HG03175 (cell line): Measurements from ENCODE around the gene TFDP3.

Experiments used
- ATAC-seq: cut with Tn5 transposase; IDR thresholded peaks from one replicate; pipeline ENCODE4 v1.9.1; 2021; ENCODE audit warnings: mild to moderate bottlenecking, moderate library complexity; ENCODE audit not compliant: unreplicated experiment

TFDP3 gene, protein sequence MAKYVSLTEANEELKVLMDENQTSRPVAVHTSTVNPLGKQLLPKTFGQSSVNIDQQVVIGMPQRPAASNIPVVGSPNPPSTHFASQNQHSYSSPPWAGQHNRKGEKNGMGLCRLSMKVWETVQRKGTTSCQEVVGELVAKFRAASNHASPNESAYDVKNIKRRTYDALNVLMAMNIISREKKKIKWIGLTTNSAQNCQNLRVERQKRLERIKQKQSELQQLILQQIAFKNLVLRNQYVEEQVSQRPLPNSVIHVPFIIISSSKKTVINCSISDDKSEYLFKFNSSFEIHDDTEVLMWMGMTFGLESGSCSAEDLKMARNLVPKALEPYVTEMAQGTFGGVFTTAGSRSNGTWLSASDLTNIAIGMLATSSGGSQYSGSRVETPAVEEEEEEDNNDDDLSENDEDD

DNA sequence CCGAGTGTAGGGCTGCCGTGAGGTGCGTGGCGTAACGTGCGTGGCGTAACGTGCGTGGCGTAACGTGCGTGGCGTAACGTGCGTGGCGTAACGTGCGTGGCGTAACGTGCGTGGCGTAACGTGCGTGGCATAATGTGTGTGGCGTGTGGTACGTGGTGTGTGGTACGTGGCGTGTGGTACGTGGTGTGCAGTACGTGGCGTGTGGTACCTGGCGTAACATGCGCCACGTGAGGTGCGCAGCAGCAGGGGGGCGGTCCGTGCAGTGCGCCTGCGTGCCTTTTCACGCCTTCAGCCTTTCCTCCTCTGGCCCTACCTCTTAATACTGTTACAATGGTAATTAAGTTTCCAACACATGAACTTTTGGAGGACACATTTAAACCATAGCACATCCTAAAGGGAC lies at the start of gene TFDP3:
Gene TFDP3 (minus strand): TSS at position 26 of the 400 bp plus-strand sequence. CDS start 95 bp downstream, outside the sequence.
- ATAC-seq: no peak

DNA sequence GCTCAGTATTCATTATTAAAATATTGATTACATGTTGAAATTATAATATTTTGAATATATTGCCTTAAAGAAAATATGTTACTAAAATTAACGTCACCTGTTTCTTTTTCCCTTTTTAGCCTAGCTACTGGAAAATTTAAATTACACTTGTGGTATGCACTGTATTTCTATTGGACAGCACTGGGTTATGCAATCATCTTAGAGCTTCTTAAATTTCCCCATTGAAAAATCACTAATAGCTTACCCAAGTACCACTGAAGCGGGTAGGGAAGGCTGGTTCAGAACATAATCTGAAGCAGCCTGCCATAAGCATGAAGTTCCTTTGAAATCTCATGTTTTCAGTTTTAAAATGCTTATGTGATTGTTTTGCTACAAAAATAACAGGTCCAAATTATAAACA lies 49.5 kb upstream of the TFDP3 start:
- no peak for ATAC-seq

DNA sequence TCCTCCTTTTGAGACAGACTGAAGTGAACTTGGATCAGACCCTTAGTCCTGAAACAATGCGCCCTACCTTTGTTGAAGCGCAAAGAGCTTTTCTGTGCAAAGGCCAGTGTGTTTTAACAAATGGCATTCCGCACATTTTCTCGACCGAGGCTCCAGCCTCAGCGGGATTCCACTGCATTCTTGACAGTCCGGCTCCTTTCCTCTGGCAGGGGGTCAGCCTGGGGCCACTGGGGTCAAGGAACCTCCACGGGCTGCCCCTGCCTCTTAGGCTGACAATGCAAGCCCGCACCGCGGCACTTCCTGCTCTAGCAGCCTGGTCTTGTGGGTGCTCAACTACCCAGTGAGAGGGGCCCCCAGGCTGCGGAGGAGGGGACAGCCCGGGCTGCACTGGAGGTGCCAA lies 47.2 kb upstream of the TFDP3 start:
- no peak for ATAC-seq

DNA sequence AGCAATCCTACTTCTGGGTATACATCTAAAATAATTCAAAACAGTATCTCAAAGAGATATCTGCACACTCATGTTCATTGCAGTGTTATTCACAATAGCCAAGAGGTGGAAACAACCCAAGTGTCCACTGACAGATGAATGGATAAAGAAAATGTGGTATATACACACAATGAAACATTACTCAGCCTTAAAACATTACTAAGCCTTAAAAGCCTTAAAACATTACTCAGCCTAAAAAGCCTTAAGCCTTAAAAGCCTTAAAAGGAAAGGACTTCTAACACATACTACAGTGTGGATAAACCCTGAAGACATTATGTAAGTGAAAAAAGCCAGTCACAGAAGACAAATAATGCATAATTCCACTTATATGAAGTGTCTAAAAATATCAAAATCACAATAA lies 40.3 kb upstream of the TFDP3 start:
- no peak for ATAC-seq

DNA sequence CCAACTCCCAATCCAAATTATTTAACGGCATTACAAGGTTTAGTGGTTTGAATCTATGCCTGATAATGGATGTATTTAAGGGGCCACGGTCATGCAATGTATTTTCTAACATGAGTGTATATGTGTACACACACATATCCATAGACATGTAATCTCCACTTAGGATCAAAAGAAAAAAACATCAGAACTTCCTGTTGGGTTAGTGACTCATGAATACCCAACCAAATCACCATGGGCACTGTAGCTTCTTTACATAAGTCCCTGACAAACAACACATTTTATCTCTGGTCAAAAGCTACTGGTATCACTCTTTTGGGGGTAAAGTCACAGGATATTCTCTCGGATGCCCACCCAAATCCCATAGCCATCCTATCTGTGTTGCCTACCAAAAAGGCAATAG lies 36.5 kb upstream of the TFDP3 start:
- ATAC-seq: no peak

DNA sequence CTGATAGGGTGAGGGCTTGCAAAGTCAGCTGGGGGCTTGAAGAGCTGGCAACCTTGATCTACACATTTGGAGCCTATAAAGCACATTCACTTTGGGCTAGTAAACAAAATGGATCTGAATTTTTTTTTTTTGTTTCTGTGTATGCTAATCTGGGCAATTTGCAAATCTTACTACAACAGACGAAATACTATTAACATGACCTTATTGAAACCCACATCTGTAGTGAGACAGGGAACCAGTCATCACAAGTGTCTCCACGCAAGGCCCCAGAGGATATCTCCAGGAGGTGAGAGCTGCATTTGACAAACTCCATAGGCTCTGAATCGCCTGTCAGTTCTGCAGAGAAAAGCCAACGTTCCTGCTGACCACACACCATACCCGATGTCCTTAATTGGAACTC lies 33.0 kb upstream of the TFDP3 start:
- no peak for ATAC-seq

DNA sequence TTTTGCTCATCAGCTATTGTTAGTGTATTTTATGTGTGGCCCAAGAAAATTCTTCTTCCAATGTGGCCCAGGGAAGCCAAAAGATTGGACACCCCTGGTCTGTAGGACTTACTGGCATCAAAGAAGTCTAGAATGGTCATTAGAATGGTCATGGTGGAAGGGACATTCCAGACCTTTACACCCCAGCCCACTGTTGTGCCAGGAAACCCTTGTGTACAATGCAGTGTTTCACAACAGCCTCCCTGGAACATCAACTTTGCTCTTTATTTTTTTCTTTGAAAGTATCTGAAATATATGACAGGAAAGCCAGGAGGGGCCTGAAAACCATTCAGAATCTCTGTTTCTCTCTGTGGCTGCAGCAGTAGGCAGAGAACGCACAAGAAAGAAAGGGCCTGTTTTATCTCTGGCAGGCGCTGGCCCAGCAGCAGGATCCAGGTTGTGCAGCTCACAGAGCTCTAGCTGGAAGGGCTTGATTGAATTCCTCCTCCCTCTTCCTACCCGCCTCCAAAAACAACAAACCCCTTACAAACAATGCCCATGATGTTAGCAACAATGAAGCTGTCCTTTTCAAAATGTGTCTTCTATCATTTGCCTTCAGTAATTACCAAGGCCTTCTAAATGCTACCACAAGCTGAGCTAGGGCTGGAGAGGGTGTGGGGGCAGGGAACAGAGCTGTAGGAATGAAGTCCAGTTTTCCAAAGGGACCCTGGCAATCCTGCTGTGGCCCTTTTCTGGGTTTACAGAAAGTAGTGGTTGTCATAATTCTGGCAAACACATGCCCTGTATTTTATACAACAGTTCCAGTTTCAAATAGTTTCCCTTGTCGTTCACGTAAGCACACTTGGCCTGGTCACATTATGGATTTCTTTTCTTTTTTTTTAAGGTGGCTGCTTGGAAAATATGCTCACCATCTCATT lies 32.3 kb upstream of the TFDP3 start:
- no peak for ATAC-seq

DNA sequence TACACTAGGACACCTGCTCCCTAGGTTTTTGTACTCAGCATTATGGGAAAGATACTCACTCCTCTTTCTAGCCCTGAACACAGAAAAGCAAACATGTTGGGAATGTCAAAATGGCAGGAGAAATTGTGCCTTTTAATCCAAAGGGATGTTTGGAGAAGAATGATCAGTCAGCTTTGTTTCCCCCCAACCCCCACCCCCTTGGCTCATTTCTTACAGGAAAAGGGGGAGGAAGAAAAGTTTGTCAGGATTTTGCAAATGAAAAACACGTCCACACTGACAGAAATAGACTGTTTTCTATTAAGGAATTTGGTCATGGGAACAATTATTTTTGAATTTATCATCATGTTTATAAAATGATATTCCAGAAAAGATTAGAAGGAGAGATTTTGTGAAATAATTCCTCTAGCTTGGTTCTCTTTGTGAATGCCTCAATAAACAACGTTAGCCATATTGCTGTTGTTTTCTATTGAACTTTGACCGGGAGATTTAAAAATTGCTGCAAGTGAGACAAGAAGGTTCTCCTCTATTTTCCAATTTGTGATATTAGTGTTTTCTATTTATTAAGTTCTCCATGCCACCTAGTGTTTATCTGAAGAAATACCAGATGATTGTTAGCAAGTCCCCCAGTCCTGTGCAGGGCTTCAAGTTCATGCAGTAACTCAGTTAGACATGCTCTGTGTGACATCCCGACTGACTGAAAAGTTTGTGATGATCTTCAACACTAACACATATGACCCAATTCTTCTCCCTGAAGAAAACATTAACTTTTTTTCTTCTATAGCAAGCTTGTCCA lies 31.3 kb upstream of the TFDP3 start:
- no peak for ATAC-seq

DNA sequence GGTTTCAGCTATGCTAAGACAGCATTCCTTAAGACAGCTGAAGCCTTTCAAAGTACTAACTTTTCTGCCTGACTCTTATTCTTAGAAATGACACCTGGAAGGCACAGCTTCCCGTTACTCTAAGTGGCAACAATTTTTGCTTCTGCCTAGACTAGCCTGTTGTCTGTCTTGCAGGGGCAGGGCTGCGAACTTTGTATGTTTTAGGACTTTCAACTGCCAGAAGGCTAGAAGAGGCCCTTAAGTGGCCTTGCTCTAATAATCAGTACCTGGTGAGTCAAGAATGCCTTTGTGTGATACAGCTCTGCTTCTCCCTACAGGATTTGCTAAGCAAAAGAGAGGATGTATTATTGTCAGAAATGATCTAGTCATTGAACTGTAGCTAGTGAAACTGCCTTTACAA lies 30.0 kb upstream of the TFDP3 start:
- ATAC-seq: no peak

DNA sequence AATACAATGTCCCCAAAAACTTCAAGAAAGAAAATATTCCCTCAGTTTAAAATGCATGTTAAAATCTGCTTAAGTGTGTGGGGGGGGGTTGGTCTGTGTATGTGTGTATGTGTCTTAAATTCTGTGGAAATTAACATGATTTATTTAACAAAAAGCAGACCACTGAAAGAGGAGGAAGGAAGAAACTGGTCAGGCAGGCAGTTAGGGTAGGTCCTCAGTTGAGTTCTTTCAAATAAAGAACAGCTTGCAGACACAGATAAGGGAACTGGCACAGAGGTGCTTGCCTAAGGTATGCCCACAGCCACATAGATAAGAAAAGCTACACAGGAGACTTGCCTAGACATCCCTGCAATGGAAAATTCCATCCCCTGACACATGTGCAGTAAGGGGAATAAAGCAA lies 28.8 kb upstream of the TFDP3 start:
- ATAC-seq: no peak

DNA sequence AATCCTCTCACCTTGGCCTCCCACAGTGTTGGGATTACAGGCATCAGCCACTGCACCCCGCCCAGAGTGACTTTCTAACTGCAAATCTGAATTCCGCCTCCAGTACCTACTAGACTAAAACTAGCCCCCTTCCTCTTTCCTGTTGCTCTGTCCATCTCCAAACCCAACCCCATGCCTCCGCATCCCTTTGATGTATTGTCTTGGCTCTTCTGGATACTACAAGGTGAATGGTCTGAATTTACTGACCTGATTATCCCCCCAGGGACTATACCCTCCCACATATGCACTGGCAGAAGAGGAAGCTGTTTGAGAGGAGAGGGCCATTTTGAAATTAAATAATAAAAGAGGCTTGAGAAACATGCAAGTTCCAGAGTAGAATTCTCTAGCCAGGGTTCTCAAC lies 17.7 kb upstream of the TFDP3 start:
- no peak for ATAC-seq

DNA sequence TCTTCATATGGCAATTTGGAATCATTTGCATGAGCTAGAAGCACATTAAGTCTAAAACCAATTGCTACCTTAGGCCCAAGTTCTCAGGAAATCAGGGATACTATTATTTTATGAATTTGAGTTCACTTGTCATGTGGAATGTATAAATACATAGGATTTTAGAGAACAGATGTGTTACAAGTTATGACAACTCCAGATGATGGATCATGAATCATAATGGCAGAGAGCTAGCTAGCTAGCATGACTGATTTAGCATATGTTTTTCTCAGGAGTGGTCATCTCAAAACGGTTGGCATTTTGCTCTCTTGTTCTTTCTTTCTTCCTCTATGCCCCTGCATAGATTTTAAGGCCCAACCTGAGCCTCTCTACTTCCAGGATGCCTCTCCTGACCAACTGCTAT lies 14.2 kb upstream of the TFDP3 start:
- ATAC-seq: no peak

DNA sequence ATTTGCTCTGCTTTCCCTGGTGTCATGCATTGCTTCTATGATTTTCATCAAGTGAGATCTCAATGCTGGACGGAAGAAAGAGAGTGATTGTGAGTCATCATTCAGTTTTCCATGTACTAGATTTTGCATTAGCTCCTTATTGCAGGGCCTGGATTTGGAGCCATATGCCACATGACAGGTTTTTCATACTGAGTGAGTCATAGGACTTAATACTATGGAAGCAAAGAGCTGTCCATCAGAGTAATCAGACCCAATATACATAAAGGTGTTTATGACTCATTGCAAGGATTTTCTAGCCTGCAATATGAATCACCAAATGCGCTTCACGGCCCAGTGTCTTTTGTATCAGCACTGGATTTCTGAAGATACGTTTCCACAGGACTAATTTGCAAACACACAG lies 11.2 kb upstream of the TFDP3 start:
- ATAC-seq: no peak

DNA sequence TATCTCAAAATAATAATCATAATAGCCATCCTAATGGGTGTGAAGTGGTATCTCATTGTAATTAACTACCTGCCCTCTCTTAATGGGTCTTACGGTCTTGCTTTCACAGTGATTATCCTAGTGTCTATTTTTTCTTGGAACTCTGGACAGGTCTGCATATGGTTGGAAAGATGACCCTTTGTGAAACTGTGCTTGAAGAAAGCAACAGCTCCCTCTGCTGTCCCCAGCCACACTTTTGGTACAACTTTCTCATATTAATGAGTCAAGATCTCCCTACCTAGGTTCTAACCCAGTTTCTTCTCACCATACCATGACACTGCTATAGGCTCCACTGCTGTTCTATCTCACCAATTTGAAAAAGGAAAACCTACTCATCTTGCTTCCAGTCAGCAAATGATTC lies 2.4 kb downstream of the TFDP3 start:
- ATAC-seq: no peak

DNA sequence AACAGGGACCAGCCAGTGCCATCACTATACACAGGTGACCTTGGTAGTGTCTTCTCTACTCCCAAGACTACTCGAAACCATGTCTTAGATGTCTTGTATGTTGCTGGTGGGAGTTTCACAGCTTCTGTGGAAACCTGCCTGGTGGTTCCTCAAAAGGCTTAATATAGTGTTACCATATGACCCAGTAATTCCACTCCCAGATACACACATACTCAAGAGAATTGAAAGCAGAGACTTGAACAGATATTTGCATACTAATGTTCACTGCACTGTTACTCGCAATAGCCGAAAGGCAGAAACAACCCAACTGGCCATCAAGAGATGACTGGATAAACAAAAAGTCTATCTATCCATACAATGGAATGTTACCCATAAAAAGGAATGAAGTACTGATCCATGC lies 3.1 kb downstream of the TFDP3 start:
- ATAC-seq: no peak

DNA sequence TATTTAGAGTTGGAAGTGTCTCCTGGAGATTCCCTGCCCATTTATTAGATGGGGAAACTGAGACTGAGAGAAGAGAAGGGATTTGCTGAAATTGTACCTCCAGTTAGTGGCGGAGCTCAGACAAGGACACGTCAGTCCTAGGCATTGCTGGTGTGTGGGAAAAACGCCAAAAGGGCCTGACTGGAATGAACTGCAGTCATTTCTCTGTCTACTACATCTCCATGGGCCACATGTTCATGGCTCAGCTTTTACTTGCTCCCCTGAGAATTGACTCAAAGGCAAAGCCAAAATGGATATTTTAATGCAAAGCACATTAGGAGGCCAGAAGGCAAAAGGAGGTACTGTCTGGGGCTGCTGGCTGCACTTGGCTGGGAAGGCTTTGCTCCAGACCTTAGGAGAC lies 3.9 kb downstream of the TFDP3 start:
- ATAC-seq: no peak

DNA sequence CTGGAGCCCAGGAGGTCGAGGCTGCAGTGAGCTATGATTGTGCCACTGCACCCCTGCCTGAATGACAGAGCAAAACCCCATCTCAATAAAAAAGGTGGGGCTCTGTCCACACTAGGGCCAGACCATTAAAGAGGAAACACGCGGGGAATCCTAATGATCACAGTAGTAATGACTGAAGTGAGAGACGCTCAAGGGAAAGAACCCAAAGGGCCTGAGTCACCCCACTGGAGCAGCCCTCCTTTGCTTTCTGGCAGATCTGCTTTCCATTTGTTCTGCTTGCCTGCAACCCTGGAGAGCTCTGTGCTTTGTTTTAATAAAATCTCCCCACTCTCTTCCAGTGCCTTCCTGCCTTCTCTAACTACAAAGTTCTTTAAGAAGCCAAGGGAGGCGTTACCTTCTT lies 5.0 kb downstream of the TFDP3 start:
- no peak for ATAC-seq

DNA sequence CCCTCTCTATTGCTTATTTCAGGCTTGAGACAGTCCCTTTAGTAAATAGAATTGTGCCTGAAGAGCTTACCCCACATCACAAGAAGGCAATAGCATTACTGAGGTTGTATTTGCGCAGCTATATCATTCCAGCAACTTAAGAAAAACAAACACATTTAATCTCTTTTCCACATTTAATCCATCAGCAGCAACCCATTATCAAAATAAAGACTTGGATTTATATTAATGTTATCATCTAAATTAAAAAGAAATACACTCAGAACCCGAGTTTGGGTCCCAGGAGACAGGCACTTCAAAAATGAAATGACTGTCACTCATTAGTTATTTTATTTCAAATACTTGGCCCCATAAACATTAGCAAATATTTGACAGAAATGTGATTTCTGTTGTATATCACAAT lies 10.4 kb downstream of the TFDP3 start:
- ATAC-seq: no peak

DNA sequence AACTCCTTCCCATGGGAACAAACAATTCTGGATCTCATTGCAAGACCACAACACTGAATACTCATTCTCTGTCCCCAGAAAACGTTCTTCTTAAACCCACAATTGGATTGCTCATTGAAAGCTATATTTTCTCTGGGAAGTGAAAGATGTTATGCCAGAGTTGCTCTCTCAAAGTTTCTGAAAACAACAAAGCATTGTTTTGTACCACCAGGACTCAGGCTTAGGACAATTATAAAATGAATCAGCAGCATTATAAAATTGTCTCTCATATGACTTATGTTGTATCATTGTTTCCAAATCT lies 26.5 kb downstream of the TFDP3 start:
- ATAC-seq: no peak

DNA sequence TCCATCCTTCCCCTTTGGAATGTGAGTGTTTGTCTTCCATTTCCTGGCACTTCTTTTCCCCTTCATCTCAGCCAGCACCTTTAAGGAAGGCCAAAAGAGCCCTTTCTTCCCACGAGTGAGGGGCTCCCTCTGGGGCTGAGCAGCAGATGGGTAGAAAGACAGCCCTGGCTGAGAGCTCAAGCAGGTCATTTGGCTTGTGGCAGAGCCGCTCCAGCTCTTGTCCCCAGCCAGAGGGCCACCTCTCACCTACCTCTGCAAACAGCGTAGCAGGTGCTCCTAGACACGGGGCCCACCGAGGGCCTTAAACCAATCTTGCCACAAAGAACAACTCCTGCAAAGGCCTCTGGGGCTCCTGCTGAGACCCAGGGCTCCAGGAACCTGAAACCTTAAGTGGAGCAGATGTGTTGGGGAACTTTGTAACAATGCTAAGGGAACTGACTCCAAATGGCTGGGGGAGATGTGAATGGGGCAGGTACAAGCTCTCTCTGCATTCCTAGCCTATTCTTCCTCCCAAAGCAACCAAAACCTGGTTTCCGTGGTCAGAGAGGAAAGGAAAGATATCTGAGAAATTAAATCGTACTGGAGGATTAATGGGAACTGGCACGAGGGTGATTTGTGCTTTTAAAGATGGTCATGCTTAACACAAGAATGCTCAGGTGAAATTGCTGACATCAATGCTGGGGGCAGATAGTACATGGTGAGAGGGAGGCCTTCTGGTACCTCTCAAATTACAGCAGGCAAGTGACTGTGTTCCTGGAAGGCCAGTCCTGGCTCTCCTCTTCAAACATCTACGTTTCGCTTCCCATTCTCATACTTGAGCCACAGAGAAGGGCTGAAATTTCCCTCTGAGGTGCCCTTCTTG lies 27.0 kb downstream of the TFDP3 start:
- no peak for ATAC-seq

DNA sequence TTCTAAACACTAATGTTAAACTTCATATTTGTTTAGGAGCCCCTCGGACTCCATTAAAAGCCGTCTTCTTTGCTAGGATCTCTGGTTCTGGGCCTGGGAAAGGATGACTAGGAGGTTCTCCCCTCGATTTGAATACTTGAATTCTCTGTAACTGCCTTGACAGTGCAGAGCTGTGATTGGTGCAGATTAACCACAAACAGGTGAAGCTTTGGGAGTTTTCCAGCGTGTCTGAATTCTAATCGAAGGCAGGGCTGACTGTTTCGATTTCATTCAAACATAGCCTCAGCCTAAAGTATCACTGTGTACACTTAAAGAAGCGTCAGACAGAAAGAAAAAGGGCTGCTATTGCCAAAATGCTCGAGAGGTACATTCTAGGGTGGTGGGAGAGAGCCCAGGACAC lies 29.0 kb downstream of the TFDP3 start:
- no peak for ATAC-seq
